ENCODE data around the gene DOK7.

The DOK7 gene

DNA sequence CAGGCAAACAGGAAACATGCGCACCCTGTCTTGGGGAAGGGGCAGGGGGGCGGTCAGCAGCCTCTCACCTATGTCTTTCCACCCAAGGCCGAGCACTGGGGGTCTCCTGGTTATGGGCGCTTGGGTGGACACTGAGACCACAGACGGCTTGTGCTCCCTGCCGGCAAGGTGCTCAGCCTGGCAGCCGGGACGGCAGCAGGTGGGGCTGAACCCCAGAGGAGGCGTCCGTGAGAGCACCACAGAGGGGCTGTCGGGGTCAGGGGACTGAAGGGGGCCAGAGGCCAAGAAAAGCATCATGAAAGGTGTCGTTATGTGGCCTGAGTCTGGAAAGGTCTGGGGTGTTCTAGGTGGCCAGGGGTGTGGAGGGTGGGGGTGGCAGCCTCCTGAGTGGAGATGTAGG, 19.6 kb downstream of the DOK7 start:
- no peaks in the 10 kb centered on the region for H3K36me3 ChIP-seq (ENCODE audit: control insufficient read depth, insufficient read depth, low read length)
- no peak overlapping the region for H3K4me3 ChIP-seq (ENCODE audit: insufficient read depth, low read depth, low read length)
- H3K27ac ChIP-seq (ENCODE audit: insufficient read depth, low read depth, low read length, poor library complexity, severe bottlenecking): no peak overlapping the region
- WGBS, 2 experiments: 92 to 93% methylated on average over 12 of the region's 12 CpGs
- no peaks in the 10 kb centered on the region for H3K9me3 ChIP-seq (ENCODE audit: control insufficient read depth, low read length)
- peaks cover 56% of the 10 kb centered on the region for H3K27me3 ChIP-seq (ENCODE audit: control insufficient read depth, insufficient read depth, low read length, poor library complexity, severe bottlenecking)
- peaks cover 53% of the 10 kb centered on the region for H3K4me1 ChIP-seq (ENCODE audit: control insufficient read depth, insufficient read depth, low read length)

DNA sequence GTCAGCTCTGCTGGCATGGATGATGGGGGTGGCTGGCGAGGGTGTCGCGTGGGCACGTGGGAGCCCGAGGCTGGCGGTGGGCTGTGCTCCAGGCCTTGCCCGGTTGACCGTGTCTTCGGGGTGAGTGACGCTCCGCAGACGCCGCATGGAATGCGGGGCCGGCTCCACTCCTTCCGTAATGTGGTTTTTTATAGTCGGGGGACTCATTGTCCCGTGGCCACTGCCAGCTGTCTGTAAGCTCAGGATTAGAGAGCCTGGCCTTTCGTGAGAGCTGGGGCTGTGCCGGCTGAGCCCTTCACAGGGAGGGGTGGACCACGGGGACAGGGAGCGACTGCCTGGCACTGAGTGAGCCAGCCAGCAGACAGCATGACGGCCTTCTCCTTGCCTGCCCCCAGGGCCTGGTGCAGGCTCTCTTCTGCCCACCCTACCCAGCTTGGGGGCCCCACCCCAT, 20.4 kb downstream of the DOK7 start:
- no peak overlapping the region for H3K27ac ChIP-seq (ENCODE audit: insufficient read depth, low read depth, low read length, poor library complexity, severe bottlenecking)
- no peaks in the 10 kb centered on the region for H3K9me3 ChIP-seq (ENCODE audit: control insufficient read depth, low read length)
- H3K4me3 ChIP-seq (ENCODE audit: insufficient read depth, low read depth, low read length): no peak overlapping the region
- peaks cover 45% of the 10 kb centered on the region for H3K4me1 ChIP-seq (ENCODE audit: control insufficient read depth, insufficient read depth, low read length)
- H3K36me3 ChIP-seq (ENCODE audit: control insufficient read depth, insufficient read depth, low read length): no peaks in the 10 kb centered on the region
- peaks cover 64% of the 10 kb centered on the region for H3K27me3 ChIP-seq (ENCODE audit: control insufficient read depth, insufficient read depth, low read length, poor library complexity, severe bottlenecking)
- WGBS, 2 experiments: 81 to 82% methylated on average over 23 of the region's 23 CpGs

DNA sequence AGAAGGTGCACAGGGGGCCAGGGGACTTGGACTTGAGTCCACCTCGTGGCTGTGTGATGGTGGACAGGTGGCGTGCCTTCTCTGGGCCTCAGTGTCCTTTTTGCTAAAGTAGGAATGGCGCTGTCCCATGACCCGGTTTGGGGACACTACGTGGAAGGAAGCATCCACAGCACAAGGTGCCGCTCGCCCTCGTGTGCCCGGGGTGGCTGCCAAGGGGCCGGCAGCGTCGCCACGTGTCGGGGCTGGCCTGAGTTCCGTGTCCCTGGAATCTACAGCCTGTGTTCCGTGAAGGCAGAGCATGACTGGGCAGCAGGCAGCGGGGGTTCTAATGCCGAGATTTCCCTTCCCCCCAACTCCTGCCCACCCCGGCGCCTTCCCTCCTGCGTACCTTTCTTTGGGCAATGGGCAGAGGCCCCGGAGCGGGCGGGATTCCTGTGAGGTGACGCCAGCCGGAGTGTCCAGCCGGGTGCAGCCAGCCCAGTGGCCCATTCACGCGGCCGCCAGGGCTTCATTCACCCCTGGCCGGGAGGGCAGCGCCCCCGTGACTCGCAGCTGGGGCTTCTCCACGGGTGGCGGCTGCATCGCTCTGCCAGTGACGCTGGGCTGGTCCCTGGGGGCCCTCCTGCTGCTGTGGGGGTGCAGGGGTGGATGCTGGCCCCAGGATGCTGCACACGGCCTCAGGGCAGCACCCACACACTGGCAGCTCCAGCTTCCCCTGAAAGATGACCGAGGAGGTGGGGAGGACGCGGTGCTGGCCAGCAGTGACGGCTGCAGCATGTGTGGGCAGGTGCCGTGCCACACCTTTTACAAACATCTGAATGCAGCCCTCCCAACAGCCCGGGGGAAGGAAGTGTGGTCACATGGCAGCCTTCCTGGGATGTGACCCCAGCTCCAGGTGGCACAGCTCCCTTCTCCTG, 21.2 kb downstream of the DOK7 start:
- peaks cover 68% of the 10 kb centered on the region for H3K27me3 ChIP-seq (ENCODE audit: control insufficient read depth, insufficient read depth, low read length, poor library complexity, severe bottlenecking)
- WGBS, 2 experiments: 79 to 81% methylated on average over 45 of the region's 45 CpGs
- H3K27ac ChIP-seq (ENCODE audit: insufficient read depth, low read depth, low read length, poor library complexity, severe bottlenecking): no peak overlapping the region

DNA sequence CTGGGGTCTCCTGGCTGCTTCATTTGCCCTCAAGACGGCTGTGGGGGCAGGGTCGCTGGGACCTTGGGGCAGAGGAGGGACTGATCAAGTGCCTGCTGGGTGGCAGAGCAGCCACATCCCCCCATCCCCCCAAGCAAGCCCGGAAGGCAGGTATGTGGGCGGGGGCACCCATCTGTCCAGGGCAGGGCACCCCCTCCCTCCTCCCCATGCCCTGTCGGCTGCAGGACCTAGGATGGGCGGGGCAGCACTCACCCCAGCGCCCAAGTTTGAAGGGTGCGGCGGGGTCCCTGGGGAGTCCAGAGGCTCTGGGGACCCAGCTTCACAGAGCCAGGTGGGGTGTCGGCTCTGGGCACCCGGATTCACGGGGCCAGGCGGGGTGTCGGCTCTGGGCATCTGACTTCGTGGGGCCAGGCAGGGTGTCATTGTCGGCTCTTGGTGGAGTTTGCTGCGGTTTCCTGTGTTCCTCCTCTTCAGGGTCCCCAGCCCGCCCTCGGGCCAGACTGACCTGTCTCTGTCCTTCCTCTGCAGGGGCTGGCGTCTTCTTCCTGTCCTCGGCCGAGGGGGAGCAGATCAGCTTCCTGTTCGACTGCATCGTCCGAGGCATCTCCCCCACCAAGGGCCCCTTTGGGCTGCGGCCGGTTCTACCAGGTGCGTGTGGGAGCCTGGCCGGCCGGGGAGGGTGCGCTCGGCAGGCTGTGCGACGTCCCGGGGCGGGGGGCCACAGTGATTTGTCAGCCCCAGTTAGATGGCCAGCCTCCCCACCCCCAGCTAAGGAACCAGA, 22.1 kb downstream of the DOK7 start:
- WGBS, 2 experiments: 61 to 64% methylated on average over 36 of the region's 36 CpGs
- Histone ChIP-seq H3K27me3 (ENCODE audit: control insufficient read depth, insufficient read depth, low read length, poor library complexity, severe bottlenecking) (peaks cover 77% of the 10 kb centered on the region), H3K36me3 (ENCODE audit: control insufficient read depth, insufficient read depth, low read length) (no peaks in the 10 kb centered on the region), H3K4me1 (ENCODE audit: control insufficient read depth, insufficient read depth, low read length) (peaks cover 39% of the 10 kb centered on the region), H3K4me3 (ENCODE audit: insufficient read depth, low read depth, low read length) (no peak overlapping the region), H3K27ac (ENCODE audit: insufficient read depth, low read depth, low read length, poor library complexity, severe bottlenecking) (no peak overlapping the region), H3K9me3 (ENCODE audit: control insufficient read depth, low read length) (no peaks in the 10 kb centered on the region)

More for the DNA sequence above, 21.2 kb downstream of the DOK7 start:
- Histone ChIP-seq H3K36me3 (ENCODE audit: control insufficient read depth, insufficient read depth, low read length) (no peaks in the 10 kb centered on the region), H3K4me1 (ENCODE audit: control insufficient read depth, insufficient read depth, low read length) (peaks cover 39% of the 10 kb centered on the region), H3K4me3 (ENCODE audit: insufficient read depth, low read depth, low read length) (no peak overlapping the region), H3K9me3 (ENCODE audit: control insufficient read depth, low read length) (no peaks in the 10 kb centered on the region)

DNA sequence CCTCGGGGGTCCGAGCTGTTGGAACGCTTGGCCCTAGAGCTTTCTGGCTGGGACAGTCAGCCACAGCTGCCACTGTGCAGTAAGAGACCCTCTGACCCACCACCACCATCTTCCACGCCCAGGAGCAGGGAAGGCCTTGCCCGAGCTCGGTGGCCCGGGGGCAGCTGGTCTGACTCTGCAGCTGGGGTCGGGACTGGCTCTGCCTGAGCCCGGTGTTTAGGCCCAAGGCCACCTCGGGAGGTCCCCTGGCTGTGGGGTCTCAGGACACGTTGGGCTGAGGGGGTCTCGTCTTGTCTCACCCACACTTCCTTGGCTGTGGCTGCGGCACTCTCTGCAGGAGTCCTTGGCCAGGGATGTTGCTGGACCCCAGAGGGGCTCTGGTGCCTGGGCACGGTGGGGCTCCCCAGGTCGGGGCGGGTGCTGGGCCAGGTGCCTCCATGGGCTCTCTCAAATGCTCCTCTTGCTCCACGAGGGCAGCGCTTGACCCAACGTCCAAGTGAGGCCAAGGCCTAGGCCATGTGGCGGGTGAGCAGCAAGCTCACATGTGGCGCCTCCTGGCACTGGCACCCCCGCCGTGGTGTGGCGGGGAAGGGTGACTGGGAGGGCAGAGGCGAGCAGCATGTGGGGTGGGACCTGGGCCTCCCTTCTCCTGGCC, 22.9 kb downstream of the DOK7 start:
- Histone ChIP-seq H3K4me1 (ENCODE audit: control insufficient read depth, insufficient read depth, low read length) (peaks cover 36% of the 10 kb centered on the region), H3K27me3 (ENCODE audit: control insufficient read depth, insufficient read depth, low read length, poor library complexity, severe bottlenecking) (peaks cover 85% of the 10 kb centered on the region), H3K27ac (ENCODE audit: insufficient read depth, low read depth, low read length, poor library complexity, severe bottlenecking) (no peak overlapping the region), H3K9me3 (ENCODE audit: control insufficient read depth, low read length) (no peaks in the 10 kb centered on the region), H3K36me3 (ENCODE audit: control insufficient read depth, insufficient read depth, low read length) (no peaks in the 10 kb centered on the region), H3K4me3 (ENCODE audit: insufficient read depth, low read depth, low read length) (no peak overlapping the region)
- WGBS, 2 experiments: 89% methylated on average over 25 of the region's 25 CpGs

DNA sequence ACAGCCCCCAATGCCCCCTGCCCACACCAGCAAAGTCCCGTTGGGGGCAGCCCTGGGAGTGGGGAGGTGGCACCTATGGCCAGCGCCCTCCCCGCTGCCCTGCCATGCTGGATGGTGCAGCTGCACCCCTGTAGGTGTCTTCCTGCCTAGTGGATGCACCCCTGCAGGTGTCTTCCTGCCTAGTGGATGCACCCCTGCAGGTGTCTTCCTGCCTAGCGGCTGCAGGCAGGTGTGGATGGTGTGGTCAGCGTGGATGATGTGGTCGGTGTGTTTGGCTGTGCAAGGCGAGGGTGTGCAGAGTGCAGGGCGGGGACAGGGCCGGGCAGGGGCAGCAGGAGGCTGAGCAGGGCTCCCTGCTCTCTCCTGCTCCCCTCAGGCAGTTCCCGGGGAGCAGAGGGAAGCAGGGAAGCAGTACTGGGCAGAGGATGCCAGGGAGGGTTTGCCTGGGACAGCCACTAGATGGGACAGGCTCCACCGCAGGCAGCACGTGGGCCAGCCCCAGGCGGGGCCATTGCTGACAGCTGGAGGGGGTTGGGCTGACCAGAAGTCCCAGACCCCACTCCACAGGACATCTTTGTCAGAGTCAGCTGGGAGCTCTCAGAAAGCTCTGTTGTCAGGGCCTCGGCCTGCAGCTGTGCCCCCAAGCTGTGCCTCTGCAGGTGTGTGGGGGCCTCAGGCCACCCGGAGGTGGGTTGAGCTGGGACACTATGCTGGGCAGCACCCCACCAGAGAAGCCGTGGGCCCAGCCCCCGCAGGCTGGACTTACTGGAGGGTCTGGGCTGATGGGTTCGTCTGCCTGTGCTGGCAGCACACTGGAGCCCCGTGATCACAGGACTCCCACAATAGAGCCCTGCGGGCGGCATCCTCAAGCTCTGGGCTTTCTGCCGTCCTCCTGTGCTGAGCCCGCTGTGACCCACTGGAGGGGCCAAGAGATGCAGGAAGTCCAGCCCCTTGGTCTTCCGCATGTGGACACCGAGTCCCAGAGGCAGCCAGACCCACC, 23.7 kb downstream of the DOK7 start:
- WGBS, 2 experiments: 59 to 61% methylated on average over 25 of the region's 25 CpGs
- no peaks in the 10 kb centered on the region for H3K36me3 ChIP-seq (ENCODE audit: control insufficient read depth, insufficient read depth, low read length)
- H3K4me1 ChIP-seq (ENCODE audit: control insufficient read depth, insufficient read depth, low read length): peaks cover 29% of the 10 kb centered on the region
- no peak overlapping the region for H3K4me3 ChIP-seq (ENCODE audit: insufficient read depth, low read depth, low read length)
- no peak overlapping the region for H3K27ac ChIP-seq (ENCODE audit: insufficient read depth, low read depth, low read length, poor library complexity, severe bottlenecking)
- H3K27me3 ChIP-seq (ENCODE audit: control insufficient read depth, insufficient read depth, low read length, poor library complexity, severe bottlenecking): peaks cover 93% of the 10 kb centered on the region
- no peaks in the 10 kb centered on the region for H3K9me3 ChIP-seq (ENCODE audit: control insufficient read depth, low read length)

DNA sequence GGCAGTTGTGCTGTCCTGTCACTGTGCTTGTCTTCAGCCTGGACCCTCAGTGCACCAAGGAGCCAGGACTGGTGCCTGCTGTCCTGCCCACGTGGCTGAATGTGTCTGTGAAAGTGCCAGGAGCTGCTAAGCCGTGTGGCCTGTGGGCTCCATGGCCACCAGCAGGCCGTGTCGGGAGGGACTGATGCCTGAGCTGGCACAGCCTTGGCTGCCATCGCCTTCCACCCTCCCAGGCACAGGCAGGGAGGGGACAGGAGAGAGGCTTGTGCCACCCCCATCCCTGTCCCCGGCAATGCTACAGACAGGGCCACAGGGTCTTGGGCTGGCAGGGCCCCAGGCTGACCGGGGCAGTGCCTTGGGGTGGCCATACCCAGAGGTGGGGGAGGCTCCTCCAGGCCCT, 24.8 kb downstream of the DOK7 start:
- WGBS, 2 experiments: 85 to 86% methylated on average over 7 of the region's 7 CpGs
- peaks cover 36% of the 10 kb centered on the region for H3K4me1 ChIP-seq (ENCODE audit: control insufficient read depth, insufficient read depth, low read length)
- H3K9me3 ChIP-seq (ENCODE audit: control insufficient read depth, low read length): no peaks in the 10 kb centered on the region
- no peaks in the 10 kb centered on the region for H3K36me3 ChIP-seq (ENCODE audit: control insufficient read depth, insufficient read depth, low read length)
- H3K27ac ChIP-seq (ENCODE audit: insufficient read depth, low read depth, low read length, poor library complexity, severe bottlenecking): no peak overlapping the region
- no peak overlapping the region for H3K4me3 ChIP-seq (ENCODE audit: insufficient read depth, low read depth, low read length)
- peaks cover 95% of the 10 kb centered on the region for H3K27me3 ChIP-seq (ENCODE audit: control insufficient read depth, insufficient read depth, low read length, poor library complexity, severe bottlenecking)

DNA sequence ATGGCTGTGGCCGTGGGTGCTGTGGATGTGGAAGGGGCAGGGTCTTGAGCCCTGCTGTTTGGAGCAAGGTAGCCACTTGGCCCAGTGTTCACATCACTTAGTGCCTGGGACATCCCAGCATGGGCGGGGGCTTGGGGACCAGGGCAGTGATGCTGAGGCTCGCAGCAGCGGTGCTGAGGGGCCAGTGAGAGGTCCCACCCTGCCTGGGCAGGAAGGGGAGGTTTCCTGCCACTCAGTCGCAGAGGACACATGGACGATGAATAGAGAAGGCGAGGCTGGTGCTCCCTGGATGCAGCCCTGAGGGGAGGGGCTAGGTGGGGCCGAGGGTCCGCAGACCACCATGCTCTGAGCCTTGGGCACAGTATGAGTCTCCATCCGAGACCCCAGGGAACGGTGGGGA, 25.7 kb downstream of the DOK7 start:
- peaks cover 40% of the 10 kb centered on the region for H3K4me1 ChIP-seq (ENCODE audit: control insufficient read depth, insufficient read depth, low read length)
- no peaks in the 10 kb centered on the region for H3K36me3 ChIP-seq (ENCODE audit: control insufficient read depth, insufficient read depth, low read length)
- WGBS, 2 experiments: 77 to 78% methylated on average over 11 of the region's 11 CpGs
- no peak overlapping the region for H3K27ac ChIP-seq (ENCODE audit: insufficient read depth, low read depth, low read length, poor library complexity, severe bottlenecking)
- H3K27me3 ChIP-seq (ENCODE audit: control insufficient read depth, insufficient read depth, low read length, poor library complexity, severe bottlenecking): peaks cover 94% of the 10 kb centered on the region
- no peak overlapping the region for H3K4me3 ChIP-seq (ENCODE audit: insufficient read depth, low read depth, low read length)
- H3K9me3 ChIP-seq (ENCODE audit: control insufficient read depth, low read length): no peaks in the 10 kb centered on the region

DNA sequence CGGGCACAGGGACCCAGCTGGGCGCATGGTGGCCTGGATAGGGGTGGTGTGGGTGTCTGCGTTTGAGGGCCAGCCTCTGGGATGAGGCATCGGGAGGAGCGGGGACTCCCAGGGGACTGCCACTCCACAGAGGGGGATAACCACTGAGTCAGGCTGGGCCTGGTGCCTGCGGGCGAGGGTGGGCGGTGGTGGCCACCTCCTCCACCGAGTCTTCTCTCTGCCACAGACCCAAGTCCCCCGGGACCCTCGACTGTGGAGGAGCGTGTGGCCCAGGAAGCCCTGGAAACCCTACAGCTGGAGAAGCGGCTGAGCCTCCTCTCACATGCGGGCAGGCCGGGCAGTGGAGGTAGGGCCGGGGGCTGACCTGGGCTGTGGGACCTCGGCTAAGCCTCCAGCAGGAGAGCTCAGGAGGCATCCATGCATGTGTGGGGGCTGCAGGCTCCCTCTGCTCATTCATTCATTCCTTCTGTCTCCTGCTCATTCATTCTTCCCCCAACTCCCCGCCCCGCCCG, 26.4 kb downstream of the DOK7 start:
- Histone ChIP-seq H3K36me3 (ENCODE audit: control insufficient read depth, insufficient read depth, low read length) (no peaks in the 10 kb centered on the region), H3K27me3 (ENCODE audit: control insufficient read depth, insufficient read depth, low read length, poor library complexity, severe bottlenecking) (peaks cover 87% of the 10 kb centered on the region), H3K9me3 (ENCODE audit: control insufficient read depth, low read length) (no peaks in the 10 kb centered on the region), H3K4me3 (ENCODE audit: insufficient read depth, low read depth, low read length) (no peak overlapping the region), H3K4me1 (ENCODE audit: control insufficient read depth, insufficient read depth, low read length) (peaks cover 44% of the 10 kb centered on the region), H3K27ac (ENCODE audit: insufficient read depth, low read depth, low read length, poor library complexity, severe bottlenecking) (no peak overlapping the region)
- WGBS, 2 experiments: 62 to 68% methylated on average over 20 of the region's 20 CpGs
